ENCODE results near the gene ZIC2. TPM values are rescaled to one million over a fixed set of nuclear protein-coding genes. Genes with fewer than 3 reads are reported as not detected.

Gene ZIC2
- total RNA-seq, 1 experiment from 2014 or later, result 13.6 TPM

- H3K79me2 ChIP-seq (ENCODE audit: low read depth), result peaks cover 12% of the 10 kb centered on the region
- ChIA-PET CTCF (no interaction called here), POLR2A (ENCODE audit: unreplicated experiment) (no interaction called here)
- H4K20me1 ChIP-seq (ENCODE audit: insufficient read depth), result no peaks in the 10 kb centered on the region; the same call in 1 of the 2 replicates
- no peaks in the 10 kb centered on the region for H3K4me1 ChIP-seq (replicated peaks; ENCODE audit: insufficient read depth)
- no peak overlapping the region for H2AFZ ChIP-seq
- no peak for DNase-seq
- H3K9me3 ChIP-seq (ENCODE audit: insufficient read depth, low read depth), result no peaks in the 10 kb centered on the region; the same call in 1 of the 2 replicates
- H3K36me3 ChIP-seq (ENCODE audit: low read depth), result no peaks in the 10 kb centered on the region
- TF ChIP-seq EZH2 (IDR thresholded peaks at IDR 0.05; ENCODE audit: low read depth) (no peak), CTCF (conservative IDR thresholded peaks at IDR 0.05) (no peak)
- BruUV-seq (replicated peaks), result no TSS peak
- no peaks in the 10 kb centered on the region for H3F3A ChIP-seq (ENCODE audit: insufficient read depth, low read depth)
- H3K4me3 ChIP-seq, result no peak overlapping the region
- no peaks in the 10 kb centered on the region for H3K9me2 ChIP-seq (ENCODE audit: insufficient read depth)
- intact Hi-C loops (cut with micrococcal nuclease; ENCODE audit: unreplicated experiment), result no loop called here
- H3K27ac ChIP-seq, result no peak overlapping the region
- H3K27me3 ChIP-seq (ENCODE audit: insufficient read depth, low read depth), result peaks cover 9% of the 10 kb centered on the region; the same call in 1 of the 2 replicates
- H3K4me2 ChIP-seq, result no peak overlapping the region
These were observed 19.3 kb upstream of the ZIC2 start for GRCh38 chr13:99962242-99962641.

GRCh38 chr13:99963816-99964339 is 17.7 kb upstream of the ZIC2 start:
- no peaks in the 10 kb centered on the region for H3F3A ChIP-seq (ENCODE audit: insufficient read depth, low read depth)
- ChIA-PET CTCF (no interaction called here), POLR2A (ENCODE audit: unreplicated experiment) (no interaction called here)
- H3K27ac ChIP-seq, result no peak overlapping the region
- H3K9me2 ChIP-seq (ENCODE audit: insufficient read depth), result no peaks in the 10 kb centered on the region
- no peaks in the 10 kb centered on the region for H3K36me3 ChIP-seq (ENCODE audit: low read depth)
- no peak for DNase-seq
- no peaks in the 10 kb centered on the region for H3K4me1 ChIP-seq (replicated peaks; ENCODE audit: insufficient read depth)
- 0 out of 2 replicates have a peak, but pooled peaks cover 2% of the 10 kb centered on the region for H3K27me3 ChIP-seq (ENCODE audit: insufficient read depth, low read depth)
- H2AFZ ChIP-seq, result no peak overlapping the region
- no peak for TF ChIP-seq CTCF (conservative IDR thresholded peaks at IDR 0.05)
- TF ChIP-seq EZH2 (IDR thresholded peaks at IDR 0.05; ENCODE audit: low read depth), result no peak
- no peak overlapping the region for H3K4me2 ChIP-seq
- intact Hi-C loops (cut with micrococcal nuclease; ENCODE audit: unreplicated experiment), result no loop called here
- no TSS peak for BruUV-seq (replicated peaks)
- no peak overlapping the region for H3K4me3 ChIP-seq
- peaks cover 26% of the 10 kb centered on the region for H3K79me2 ChIP-seq (ENCODE audit: low read depth)
- H3K9me3 ChIP-seq (ENCODE audit: insufficient read depth, low read depth), result no peaks in the 10 kb centered on the region
- H4K20me1 ChIP-seq (ENCODE audit: insufficient read depth), result no peaks in the 10 kb centered on the region; the same call in 1 of the 2 replicates

- Histone ChIP-seq H4K20me1 (ENCODE audit: insufficient read depth) (no peaks in the 10 kb centered on the region; the same call in 1 of the 2 replicates), H3K27me3 (ENCODE audit: insufficient read depth, low read depth) (no peaks in the 10 kb centered on the region), H3K27ac (no peak overlapping the region), H3K9me2 (ENCODE audit: insufficient read depth) (no peaks in the 10 kb centered on the region), H3K4me1 (replicated peaks; ENCODE audit: insufficient read depth) (no peaks in the 10 kb centered on the region), H3K36me3 (ENCODE audit: low read depth) (no peaks in the 10 kb centered on the region), H3K79me2 (ENCODE audit: low read depth) (peaks cover 38% of the 10 kb centered on the region), H3F3A (ENCODE audit: insufficient read depth, low read depth) (peaks cover 4% of the 10 kb centered on the region; the same call in 1 of the 2 replicates), H3K4me2 (no peak overlapping the region), H3K9me3 (ENCODE audit: insufficient read depth, low read depth) (no peaks in the 10 kb centered on the region), H2AFZ (no peak overlapping the region), H3K4me3 (no peak overlapping the region)
- ChIA-PET POLR2A (ENCODE audit: unreplicated experiment) (no interaction called here), CTCF (no interaction called here)
- no peak for DNase-seq
- TF ChIP-seq CTCF (conservative IDR thresholded peaks at IDR 0.05) (no peak), EZH2 (IDR thresholded peaks at IDR 0.05; ENCODE audit: low read depth) (no peak)
- no TSS peak for BruUV-seq (replicated peaks)
- intact Hi-C loops (cut with micrococcal nuclease; ENCODE audit: unreplicated experiment), result no loop called here
These were observed 16.1 kb upstream of the ZIC2 start for GRCh38 chr13:99965329-99966000.

Data from PC-9 (cell line).